NCI-H2081 (cell line): Measurements from ENCODE around the gene KCNT2.
"Not testable (repeated sequence)": the region's sequence is repeated elsewhere in the genome, so short reads cannot be mapped to it uniquely, and the experiment has no call there.

ENCODE experiments used
- DNase-seq, 2 experiments: peaks; one replicate each; lab custom pipeline; 2025; lab: John Stamatoyannopoulos, UW

The KCNT2 gene

DNA sequence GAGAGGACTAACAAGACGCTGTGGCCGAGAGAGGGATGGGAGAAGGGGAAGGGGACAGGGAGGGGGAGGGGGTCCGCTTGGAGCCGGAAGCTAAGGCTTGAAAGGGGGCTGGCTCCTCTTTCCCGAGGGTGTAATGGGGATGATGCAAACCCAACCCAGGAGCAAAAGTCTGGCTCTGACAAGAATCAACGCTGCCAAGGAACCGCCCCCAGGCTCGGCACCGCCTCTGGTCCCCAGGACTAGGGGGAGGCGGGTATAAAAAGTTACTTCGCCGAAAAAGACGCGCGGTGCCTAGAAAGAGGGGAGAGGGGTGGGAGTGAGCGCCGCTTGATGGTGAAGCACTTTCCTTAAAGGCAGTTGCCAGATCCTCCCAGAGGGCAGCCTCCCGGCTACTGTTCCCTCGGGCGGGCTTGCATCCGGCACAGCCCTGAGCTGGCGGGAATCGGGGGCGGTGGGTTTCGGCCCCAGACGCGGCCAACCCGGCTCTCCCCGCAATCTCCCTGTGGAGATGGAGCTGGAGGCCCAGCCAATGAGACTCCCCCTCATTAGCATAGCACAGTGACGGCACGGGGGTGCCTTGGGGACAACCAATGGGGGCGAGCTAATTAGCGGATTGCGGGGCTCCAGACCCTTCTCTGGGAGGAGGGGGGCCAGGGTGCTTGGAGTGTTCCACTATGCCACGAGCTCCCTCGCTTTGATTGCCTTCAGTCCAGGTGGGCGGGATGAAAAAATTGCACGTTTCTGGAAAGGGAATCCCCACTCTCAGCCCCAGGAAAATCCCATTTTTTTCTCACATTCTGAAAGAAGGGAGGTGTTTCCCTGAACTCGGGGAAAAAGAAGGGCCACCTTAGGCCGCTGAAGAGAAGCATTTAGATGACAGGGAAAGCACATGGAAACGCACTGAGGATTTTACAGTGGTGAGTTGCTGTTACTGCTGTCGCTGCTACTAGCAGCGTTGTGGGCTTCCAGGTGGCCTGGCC, at the start of gene KCNT2:
Gene KCNT2 (minus strand): TSS at position 51 of the 980 bp plus-strand sequence. CDS start 131 bp downstream, outside the sequence.
- DNase-seq, result no peak

DNA sequence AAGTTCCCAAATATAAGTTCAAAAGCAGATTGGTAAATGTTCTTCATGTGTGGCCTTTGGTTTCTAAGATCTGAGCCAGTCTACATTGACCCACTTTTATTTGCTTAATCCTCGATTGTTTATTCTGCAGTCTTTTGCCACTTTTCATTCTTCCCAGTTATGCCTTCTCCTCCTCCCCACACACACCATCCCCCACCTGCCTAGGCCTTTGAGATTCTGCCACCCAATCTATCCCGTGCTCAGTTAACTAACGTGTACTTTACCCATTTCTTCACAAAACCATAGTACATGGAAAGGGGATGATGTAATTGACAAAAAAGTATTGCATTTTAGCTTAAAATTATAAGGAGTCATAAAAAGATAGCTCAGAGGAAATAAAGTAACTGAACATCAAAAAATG, 47.3 kb upstream of the KCNT2 start:
- no peak for DNase-seq

DNA sequence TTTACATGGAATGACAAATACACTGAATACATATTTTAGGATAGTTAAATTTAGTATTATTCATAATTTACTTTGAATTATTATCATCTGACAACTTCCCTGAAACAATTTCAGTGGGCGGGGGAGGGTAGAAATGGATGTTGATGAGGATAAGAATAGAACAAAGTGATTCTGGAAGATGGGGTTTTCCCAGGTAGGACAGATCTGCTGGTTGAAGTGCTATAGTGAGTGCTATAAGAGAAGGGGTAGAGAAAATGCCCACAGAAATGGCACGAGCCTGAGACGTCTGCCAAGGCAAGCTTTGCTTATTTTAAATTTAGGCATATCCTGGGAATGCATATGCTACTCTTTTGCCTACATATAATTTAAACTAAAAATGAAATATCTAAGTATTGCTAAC, 46.8 kb upstream of the KCNT2 start:
- no peak for DNase-seq

DNA sequence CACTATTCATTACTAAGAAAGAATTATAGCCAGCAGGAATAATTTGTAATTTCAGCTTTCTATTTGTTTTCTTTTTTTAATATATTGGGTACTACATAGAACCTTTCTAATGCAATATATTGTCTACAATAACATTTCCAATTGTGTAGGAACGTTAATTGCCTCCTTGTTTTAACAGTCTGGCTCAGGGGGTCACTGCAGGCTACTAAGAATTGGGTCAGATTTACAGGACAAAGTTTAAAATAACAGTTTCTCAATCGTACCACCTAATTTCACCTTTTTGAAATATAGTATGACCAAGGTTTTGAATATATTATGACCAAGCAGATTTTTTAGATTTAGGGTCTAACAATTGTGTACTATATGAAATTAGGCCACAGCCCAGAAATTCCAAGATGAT, 46.0 kb upstream of the KCNT2 start:
- no peak for DNase-seq

DNA sequence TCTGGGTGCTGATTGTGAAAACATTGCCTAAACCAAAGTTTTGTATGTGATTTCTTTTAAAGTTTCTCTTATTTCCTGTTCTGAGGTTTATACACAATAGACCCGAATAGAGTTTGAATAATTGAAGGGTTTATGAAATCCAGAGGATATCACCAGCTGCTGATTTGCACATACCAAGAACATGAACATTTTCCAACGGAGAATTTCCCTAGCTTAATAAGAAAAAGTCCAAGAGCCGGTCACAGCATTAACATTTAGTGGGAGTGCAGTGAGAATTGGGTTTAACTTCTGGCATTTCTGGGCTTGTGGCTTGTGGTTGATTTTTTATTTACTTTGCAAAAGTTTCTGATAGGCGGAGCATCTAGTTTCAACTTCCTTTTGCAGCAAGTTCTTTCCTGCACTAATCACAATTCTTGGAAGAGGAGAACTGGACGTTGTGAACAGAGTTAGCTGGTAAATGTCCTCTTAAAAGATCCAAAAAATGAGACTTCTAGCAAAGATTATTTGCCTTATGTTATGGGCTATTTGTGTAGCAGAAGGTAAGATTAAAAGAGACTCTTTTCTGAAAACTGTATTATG, 43.5 kb upstream of the KCNT2 start, which contains the start of gene CFH:
Gene CFH (plus strand): TSS at position 407 of the 579 bp plus-strand sequence. CDS start 75 bp downstream, at position 482.
- DNase-seq, result no peak

DNA sequence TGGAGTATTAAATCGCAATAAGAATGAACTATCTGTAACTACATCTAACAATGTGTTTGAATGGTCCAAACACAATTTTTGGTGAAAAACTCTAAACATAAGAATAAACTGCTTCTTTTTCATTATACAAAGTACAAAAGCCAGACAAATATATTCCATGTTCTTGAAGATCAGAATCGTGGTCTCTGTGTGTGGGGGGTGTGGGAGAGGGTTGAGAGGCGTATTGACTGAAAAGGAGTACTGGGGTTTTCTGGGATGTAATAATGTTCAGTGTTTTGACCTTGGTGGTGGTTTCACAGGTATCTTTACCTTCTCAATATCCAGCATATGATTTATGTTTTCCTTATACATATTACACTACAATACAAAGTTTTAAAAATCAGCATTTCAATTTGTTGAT, 42.8 kb upstream of the KCNT2 start:
- DNase-seq, result no peak

DNA sequence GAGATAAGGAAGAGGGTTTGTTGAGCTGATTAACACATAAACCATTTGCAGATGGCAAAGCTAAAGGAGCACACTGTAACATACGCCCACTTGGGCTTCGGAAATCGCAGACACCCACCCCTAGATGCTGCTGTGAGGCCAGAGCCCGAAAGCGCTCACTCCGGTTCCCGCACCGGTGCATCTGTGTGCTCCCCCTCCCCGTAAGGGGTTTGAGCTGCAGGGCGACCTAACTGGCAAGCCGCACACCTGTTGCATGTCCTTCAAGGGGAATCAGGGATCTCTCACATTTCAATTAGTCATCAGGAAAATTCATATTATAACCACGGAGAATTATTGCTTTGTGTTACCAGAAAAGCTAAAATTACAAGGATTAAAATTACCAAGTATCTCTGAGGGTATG, 42.2 kb upstream of the KCNT2 start:
- no peak for DNase-seq

DNA sequence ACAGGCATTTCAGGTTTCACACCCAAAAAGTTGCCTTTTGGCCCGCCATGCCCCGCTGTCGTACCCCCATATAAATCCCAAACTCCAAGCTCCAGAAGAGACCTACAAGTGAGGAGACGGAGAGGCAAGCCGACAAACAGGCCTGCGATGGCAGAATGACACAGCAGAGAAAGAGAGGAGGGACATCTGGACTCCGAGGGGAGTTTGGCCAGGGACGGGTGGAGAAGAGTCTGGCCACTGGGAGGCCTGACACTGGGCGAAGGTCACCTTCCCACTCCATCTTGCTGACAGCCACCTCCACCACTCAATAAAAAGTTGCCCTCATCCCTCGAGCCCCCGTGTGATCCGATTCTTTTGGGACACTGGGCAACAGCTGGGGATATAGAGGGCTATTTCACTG, 41.8 kb upstream of the KCNT2 start:
- DNase-seq, result no peak

DNA sequence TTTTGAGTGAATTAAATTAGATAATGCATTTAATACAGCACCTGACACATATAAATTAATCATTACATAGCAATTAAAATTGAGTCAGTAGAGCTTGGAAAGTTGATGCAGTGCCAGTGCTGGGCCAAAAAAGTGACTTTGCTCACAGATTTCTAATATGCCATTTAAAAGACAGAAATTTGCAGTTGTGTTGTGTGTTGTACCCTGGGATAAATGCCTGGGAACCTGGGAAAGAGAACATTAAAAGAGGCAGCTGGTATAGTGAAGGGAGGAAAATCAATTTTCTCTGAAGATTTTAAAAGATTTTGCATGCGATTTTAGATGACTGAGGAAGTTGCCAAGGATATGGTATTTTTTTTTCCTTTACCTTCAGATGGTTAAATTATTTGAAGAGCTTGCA, 32.7 kb upstream of the KCNT2 start:
- no peak for DNase-seq

DNA sequence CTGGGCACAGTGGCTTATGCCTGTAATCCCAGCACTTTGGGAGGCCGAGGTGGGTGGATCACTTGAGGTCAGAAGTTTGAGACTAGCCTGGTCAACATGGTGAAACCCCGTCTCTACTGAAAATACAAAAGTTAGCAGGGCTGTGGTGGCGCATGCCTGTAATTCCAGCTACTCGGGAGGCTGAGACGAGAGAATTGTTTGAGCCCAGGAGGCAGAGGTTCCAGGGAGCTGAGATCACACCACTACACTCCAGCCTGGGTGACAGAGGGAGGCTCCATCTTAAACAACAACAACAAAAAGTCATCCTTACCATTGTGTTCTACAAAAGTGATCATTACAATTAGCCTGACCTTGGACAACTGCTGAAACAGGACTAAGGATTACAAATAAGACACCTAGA, 31.1 kb upstream of the KCNT2 start:
- DNase-seq, result not testable (repeated sequence)

DNA sequence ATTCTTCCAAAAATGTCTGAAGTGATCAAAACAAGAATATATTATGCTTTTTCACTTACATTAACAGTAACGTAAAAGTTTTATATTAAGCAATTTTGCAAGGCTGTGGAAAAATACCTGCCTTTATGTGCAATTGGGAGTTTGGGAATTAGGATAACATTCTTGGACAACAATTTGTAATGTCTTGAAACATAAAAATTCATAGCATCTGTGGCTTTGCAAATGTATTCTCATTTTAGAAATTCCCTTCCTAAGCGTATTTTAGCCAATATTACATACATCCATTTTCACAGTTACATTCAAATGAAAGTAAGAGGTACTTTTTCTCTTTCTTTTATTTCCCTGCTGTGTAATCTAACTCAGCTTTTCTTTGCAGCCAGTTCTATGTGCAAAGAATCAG, 30.2 kb upstream of the KCNT2 start:
- no peak for DNase-seq

DNA sequence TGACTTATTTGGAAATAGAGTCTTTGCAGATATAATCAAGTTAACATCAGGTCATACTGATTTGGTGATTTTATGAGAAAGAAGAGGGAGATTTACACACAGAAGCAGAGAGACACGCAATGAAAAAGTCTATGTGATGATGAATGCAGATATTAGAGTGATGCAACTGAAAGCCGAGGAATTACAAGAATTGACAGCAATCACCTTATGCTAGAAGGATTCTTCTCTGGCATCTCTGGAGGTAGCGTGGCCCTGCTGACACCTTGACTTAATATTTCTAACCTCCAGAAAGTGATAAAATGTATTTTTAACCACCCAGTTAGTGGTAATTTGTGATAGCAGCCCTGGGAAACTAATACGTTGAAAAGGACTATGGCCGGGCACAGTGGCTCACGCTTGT, 29.4 kb upstream of the KCNT2 start:
- no peak for DNase-seq

DNA sequence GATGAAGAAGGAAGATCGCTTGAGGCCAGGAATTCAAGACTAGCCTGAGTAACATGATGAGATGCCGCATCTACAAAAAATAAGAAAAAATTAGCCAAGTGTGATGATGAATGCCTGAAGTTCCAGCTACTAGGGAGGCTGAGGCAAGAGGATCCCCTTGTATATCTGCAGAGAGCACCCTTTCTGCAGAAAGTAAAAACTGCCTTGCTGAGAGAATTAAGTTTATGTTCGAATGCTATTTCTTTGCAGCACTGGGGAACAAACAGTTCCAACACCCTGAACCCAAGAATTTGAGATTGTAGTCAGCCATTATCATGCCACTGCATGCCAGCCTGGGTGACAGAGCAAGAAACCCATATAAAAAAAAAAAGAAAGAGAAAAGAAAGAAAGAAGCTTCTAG, 20.6 kb upstream of the KCNT2 start:
- no peak for DNase-seq

DNA sequence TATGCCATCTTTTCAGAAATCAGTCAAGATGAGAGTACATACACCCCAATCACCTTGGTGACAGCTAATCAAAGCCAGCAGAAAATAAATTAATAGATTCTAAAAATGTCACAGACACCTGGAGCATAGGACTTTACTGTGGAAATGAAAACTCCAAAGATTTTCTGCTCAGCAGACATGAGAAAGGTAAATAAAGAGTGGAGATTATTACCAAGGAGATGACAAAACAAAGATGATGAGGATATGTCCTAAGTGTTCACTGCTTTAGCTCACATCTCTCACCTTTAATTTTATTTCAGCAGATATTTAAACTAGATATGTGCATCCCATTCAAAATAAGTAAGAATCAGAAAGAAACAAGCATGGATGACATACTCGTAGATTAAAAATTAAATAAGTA, 14.8 kb upstream of the KCNT2 start:
- no peak for DNase-seq

DNA sequence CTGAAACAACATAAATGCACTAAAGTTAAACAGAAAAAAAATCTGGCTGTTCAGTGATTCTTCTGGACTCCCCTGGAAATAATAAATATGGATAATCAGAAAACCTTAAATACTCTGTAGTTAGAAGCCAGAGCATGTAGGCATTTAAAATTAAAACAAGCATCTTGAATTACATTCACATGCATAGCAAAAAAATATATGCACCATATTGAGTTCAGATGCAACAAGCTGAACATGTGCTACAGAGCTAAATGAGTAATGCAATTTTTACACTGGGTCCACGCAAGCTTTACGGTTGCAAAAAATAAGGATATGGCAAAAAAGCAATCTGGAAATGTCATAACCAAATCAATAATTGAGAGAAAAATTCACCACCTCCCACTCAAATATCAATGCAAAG, 11.5 kb upstream of the KCNT2 start:
- DNase-seq, result no peak

DNA sequence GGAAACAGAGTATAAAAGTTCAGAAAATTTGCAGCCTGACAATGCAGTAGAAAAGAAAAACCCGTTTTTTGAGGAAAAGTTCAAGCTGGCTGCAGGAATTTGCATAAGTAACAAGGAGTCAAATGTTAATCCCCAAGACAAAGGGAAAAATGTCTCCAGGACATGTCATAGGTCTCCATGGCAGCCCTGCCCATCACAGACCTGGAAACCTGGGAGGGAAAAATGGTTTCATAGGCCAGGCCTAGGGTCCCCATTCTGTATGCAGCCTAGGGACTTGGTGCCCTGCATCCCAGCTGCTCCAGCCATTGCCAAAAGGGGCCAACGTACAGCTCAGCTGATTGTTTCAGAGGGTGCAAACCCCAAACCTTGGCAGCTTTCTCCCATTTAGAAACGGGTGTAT, 3.6 kb upstream of the KCNT2 start:
- no peak for DNase-seq

DNA sequence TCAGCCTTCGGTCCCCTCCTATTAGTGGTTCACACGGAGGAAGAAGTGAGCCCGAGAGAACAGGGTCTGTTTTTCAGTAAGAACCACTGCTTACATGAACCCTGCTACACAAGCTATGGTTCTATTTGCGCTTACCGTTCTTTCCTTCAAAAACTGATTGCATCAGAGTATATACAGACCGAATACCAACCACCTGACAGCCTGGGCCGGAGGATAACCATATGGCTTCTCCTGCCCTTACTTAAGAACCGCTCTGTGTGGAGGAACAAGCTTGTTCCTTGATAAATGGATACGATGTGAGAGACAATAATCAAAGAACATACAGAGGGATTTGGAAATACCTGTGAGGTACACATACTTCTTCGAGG, 1.1 kb upstream of the KCNT2 start:
- DNase-seq, result no peak

DNA sequence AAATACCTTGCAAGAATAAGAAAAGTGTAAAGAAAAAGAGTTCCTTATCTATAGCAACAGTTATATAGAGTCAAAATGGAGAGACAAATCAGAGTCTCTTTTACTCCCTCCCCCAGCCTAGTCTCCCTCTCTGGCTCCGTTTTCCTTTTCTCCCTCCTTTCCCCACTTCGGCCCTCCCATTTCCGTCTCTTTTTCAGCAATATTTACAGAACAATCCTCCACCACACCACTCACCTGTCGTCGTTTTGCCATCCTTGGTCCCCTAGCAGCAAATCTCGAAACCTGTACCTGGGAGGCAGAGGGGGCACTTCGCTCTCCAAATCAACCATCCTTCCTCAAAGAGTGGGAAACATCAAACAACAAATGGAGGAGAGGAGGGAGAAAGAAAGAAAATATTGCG, 259 bp downstream of the KCNT2 start:
- DNase-seq, result no peak

DNA sequence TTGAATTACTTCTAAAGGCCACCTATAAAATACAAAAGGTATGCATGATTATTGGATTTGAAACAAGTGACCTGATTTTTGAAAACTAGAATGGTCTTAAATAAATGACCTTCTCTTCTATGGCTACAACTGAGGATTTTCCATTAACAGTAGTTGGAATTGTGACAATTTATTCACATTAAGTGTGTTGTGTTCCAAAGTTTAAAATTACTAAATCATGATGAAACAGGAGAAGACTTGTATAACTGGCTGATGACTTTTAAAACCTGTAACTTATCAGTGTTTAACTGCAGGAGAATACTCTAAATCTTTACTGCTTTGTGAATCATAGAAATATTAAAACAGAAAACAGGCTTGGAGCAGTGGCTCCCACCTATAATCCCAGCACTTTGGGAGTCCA, 4.6 kb downstream of the KCNT2 start:
- DNase-seq, result no peak

DNA sequence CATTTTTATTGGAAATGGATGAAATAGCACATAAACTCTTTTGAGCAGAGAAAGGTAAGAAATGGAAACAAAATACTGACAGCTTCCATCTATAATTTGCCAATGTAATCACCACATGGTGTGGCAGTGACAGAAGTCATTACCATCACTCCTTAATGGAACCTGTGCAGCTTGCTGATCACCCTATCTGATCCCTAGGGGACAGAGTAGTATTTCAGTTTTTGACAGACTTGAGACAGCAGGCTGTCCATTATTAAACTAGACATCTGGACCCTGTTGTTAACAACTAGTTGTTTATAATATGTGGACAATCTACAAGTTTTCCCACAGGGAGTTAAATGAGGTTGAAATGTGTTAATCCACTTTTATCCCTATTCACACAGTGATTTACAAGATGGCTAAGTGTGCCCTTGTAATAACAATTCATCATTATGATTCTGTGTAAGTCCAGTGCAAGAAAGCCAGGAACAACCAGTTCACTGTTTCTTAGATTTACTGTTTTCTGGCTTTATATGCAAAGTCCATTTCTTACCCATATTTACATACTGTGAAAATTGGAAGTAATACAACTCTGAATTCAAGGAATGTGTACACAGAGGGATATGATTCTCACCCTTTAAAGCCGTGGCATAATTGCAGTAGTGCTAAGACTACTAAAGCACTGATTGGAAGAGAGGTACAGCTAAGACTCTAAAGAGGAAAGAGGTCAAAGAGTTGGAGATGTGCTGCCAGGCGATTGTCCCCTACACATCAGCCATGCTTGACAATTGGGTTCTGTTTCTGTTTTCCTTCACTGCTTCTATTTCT, 9.1 kb downstream of the KCNT2 start:
- DNase-seq, result no peak

DNA sequence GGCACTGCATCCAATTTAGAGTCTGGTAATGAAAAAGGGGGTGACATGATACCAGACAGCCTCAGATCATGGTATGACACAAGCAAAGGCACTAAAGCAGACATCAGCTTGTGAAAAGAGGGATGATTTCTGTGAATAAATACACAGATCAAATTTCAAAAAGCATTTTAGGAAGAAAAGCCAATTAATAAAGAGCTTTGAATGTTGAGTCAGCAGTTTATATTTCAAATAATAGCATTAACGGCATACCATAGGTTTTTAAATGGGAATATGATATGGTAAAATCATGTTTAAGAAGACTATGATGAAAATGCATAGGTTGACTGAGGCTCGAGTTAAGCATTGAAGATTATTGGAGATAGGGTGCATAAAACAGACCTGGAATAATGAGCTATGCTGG, 13.5 kb downstream of the KCNT2 start:
- no peak for DNase-seq

DNA sequence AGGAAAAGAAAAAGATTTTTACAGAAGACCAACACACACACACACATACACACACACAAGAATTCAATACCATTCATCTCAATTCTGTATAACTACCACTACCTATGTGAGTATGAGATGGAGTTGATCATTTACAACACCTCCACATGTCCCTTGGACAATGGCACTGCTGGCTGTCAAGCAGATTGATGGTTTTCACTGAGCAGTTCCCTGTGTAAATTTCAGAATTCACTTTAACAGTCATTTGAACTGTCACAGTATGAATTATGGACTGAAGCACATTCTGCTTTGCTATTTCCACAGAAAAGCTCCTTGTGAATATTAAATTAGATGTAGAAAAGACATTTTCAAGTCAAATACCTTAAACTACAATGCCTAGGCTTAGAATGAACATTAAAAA, 14.3 kb downstream of the KCNT2 start:
- peak in 1 of 2 experiments; percentile 16 for DNase-seq

DNA sequence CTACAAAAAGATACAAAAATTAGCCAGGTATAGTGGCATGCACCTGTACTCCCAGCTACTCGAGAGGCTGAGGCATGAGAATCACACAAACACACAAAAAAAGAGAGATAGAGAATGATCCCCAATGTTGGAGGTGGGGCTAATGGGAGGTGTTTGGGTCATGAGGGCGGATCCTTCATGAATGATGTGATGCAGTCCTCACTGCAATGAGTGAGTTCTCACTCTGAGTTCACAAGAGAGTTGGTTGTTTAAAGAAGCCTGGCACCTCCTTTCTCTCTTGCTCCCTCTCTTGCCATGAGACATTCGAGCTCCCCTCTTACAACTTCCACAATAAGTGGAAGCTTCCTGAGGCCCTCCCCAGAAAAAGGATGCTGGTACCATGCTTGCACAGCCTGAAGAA, 17.3 kb downstream of the KCNT2 start:
- DNase-seq, result no peak
